Coronary artery (tissue), 2 donors: ENCODE results near the gene MEN1.

ENCODE experiments used
- DNase-seq: peaks from one replicate; pipeline ENCODE4 v3.0.0-alpha.2; 2017; ENCODE audit warnings: low spot score
- H3K27ac ChIP-seq, 2 donors: fragments of 200-600 bp; sonication (generic); one replicate each; pipeline ENCODE4 v1.5.1; 2016 to 2019
- H3K4me3 ChIP-seq: fragments of 200-600 bp; sonication (generic); 2 replicates; pipeline ENCODE4 v1.5.1; 2016; ENCODE audit warnings: mild to moderate bottlenecking, moderate library complexity
- TF ChIP-seq, protein P1 (sequence below): fragments of 200-600 bp; sonication (generic); IDR thresholded peaks from one replicate; pipeline ENCODE4 v1.5.1; 2019; ENCODE audit warnings: antibody characterized with exemption

MEN1 gene

DNA sequence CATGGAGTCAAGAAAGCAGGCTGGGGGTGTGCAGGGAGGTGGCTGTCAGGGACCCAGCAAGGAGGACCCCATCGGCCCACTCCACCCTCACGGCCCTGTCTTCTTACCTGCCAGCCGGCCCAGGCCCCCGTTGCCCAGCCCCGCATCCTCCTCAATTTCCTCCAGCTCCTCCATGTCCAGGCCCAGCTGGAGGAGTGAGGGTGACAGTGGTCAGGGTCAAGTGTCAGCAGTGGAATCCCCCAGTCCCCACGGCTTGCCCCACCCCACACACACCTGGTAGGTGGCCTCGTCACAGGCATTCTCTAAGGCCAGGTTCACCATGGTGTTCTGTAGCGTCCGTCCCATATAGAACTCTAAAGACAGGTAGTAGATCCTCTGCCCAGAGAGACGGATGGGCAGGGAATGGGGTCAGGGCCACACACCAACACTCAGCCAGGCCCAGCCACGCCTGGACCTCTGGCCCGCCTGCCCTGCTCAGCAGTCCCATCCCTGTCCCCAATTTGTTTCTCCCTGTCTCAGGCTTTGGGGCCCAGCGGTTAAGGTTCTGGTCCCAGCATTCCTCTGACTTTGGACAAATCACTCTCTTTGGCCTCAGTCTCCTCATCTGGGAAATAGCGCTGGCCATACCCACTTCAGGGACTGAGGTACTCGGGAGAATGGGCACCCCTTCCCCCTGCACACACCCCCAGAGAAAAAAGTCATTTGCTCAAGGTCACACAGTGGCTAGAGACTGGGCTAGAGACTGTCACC is 51.8 kb downstream of the MEN1 start:
- DNase-seq, result no peak
- TF ChIP-seq, protein P1, sequence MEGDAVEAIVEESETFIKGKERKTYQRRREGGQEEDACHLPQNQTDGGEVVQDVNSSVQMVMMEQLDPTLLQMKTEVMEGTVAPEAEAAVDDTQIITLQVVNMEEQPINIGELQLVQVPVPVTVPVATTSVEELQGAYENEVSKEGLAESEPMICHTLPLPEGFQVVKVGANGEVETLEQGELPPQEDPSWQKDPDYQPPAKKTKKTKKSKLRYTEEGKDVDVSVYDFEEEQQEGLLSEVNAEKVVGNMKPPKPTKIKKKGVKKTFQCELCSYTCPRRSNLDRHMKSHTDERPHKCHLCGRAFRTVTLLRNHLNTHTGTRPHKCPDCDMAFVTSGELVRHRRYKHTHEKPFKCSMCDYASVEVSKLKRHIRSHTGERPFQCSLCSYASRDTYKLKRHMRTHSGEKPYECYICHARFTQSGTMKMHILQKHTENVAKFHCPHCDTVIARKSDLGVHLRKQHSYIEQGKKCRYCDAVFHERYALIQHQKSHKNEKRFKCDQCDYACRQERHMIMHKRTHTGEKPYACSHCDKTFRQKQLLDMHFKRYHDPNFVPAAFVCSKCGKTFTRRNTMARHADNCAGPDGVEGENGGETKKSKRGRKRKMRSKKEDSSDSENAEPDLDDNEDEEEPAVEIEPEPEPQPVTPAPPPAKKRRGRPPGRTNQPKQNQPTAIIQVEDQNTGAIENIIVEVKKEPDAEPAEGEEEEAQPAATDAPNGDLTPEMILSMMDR, result no peak
- Histone ChIP-seq H3K27ac (peak overlapping the region in 1 of 2 donors; percentile 95), H3K4me3 (peak overlapping the region; percentile 72)

DNA sequence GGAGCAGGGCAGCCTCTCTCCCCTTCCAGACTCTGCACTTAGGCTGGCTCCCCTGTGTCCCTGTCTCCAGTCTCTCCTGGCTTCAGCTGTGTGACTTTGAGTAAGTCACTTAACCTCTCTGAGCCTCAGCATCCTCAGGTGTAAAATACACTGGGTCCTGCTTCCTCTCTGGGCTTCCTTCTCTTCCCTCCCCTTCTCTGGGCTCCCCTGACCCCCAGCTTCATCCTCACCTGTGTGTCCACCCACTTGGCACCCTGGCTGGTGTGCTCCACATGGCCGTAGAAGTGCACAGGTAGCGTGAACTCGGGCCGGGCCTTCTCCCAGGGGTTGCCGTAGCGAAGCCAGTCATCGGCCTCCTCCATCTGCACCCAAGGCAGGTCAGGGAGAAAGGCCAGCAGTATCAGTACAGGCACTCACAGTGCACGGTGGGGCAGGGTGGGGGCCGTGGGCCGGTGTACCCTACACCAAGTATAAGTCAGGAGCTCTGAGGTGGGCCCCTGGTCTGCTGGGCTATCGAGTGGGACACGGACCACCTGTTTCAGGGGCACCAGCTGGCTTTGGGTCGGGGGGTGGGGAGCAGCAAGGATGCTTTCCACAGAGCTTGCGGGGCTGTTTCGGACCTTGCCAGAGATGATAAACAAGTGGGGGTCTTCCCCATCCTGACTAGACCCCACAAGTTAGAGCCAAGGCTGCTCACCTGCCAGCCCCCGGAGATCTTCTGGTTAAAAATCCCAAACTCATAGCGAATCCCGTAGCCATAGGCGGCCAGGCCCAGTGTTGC is 52.6 kb downstream of the MEN1 start:
- Histone ChIP-seq H3K27ac (no peak overlapping the region), H3K4me3 (no peak overlapping the region)
- peak; percentile 71 for DNase-seq
- TF ChIP-seq, protein P1, result no peak

DNA sequence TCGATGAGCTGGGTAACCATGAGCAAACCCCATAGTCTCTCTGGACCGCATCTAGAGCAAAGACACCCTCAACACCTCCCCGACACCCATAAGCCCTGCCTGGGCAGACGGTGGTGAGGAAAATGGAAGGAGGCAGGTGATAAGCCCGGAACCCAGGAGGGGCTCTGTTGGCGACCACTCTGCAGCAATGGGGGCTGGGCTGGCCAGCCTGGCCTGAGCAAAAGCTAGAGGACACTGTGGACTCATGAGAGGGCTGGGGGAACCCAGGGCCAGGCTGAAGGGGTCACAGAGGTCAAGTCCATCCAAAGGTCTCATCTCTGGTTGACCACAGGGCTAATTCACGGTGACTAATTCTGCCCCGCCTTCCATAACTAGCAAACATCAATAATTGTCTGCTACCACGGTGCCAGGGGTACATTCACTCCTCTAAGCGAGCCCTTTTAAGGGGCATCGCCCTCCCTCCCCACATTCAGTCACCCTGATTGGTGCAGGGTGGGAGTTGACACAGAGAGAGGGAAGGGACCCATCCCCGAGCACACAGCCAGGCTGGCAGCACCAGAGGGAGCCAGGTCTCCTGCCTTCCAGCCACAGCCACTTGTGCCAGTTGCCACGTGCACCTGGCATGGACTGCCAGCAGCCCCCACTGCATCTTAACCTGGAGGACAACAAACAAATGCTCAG is 54.5 kb downstream of the MEN1 start:
- TF ChIP-seq, protein P1, result no peak
- H3K27ac ChIP-seq, result no peak overlapping the region
- no peak for DNase-seq
- H3K4me3 ChIP-seq, result no peak overlapping the region

DNA sequence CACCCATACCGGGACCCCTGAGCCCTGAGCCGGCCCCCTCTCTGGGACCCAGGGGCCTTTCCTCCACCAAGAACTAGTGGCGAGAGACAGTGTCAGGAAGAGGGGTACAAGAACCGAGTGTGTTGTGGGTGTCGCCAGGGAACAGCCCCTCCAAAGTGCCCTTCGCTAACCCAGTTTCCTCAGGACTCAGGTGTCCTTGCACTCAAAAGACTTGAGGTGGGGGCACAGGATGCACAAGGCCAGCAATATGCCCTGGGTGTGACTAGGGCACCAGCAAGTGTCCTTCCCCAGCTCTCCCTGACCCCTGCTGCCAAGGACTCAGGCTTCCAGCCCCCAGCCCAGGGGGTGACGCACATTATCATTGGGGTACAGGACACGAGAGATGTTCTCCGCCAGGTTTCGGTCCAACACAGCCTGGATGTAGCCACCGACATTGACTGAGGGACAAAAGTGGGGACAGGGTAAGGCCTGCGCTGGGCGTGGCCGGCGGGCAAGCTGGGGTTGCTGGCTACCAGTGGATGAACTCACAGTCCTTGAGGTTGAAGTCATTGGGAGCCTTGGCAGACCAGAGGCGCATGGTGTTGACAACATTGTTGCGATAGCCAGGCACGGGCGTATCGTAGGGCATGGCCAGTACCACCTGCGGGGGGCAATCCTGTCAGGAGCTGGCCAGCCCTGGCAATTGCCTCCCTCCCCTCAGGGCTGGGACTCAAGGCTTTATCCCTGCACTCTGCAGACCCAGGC is 55.3 kb downstream of the MEN1 start:
- no peak for DNase-seq
- no peak overlapping the region for H3K4me3 ChIP-seq
- no peak overlapping the region for H3K27ac ChIP-seq
- TF ChIP-seq, protein P1, result no peak

DNA sequence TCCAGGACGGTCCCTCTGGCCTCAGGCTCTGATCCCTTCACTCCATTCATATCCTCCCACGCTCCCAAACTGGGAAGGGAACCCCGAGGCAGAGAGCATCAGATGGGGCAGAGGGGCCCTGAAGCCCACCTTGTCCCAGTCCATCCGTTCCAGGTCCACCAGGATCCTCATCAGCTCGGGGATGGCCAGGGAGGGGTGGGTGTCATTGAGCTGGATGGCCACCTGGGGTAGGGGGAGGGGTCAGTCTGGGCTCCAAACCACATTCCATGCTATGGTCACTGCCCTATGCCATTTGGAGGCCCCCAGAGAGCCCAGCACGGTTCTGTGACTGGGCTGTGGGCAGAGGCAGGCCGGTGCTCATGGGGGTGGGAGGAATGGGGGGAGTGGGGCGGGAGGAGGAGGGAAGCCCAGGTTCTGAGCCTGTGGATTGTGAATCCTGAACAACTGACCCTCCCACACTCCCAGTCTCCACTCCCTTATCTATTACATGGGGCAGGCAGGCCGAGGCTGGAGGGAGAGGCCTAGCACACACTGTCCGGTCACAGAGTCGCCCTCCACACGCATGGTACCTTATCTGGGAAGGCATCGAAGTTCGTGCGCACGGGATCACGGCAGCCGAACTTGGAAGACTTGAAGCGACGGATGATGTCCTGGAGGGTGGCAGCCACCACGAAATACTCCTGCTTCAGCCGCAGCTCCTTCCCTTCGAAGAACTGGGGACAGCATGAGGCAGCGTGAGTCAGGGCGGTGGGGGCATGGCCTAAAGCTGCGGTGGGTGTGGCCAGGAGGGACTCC is 56.0 kb downstream of the MEN1 start:
- TF ChIP-seq, protein P1, result no peak
- no peak for DNase-seq
- no peak overlapping the region for H3K27ac ChIP-seq
- no peak overlapping the region for H3K4me3 ChIP-seq
